ENCODE data around the gene TMEM161A. TPM values are rescaled to one million over a fixed set of nuclear protein-coding genes. Genes with fewer than 3 reads are reported as not detected.

Gene TMEM161A
- total and polyA plus RNA-seq, 7 donors = 3.0 to 28.0 (median 15.6) TPM

DNA sequence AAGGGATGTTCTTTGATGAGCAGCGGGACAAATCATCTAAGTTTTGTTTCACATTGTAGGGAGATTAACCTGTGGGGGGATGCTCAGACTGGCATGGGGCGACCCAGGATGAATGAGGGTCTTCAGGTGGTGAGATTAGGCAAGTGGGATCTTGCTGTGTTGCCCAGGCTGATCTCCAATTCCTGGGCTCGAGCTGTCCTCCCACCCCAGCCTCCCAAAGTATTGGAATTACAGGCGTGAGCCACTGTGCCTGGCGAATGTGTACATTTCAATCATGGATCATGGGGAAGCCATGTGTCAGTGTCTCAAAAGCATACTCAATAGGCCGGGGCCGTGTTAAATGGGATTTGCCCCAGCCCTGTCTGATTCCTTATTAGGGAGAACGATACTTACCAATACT is 66.4 kb downstream of the TMEM161A start:
- intact Hi-C loops (cut with DNase I) = no loop called here
- Histone ChIP-seq H3K27me3 (no peaks in the 10 kb centered on the region), H3K36me3 (no peaks in the 10 kb centered on the region), H3K4me1 (peaks cover 0 to 6% (median 0%) of the 10 kb centered on the region in 4 donors), H3K27ac (no peak overlapping the region), H3K4me3 (no peak overlapping the region), H3K9me3 (no peaks in the 10 kb centered on the region)
- WGBS, 2 donors = 96 to 98% methylated on average over 8 of the region's 8 CpGs
- DNase-seq = no peak
- no peak for TF ChIP-seq EP300 (IDR thresholded peaks at IDR 0.05)
- TF ChIP-seq POLR2AphosphoS5 (IDR thresholded peaks at IDR 0.05) = no peak
- no peak for TF ChIP-seq POLR2A (IDR thresholded peaks at IDR 0.05)

Other genes starting within 250 kb of the TMEM161A start
- gene CERS1, start 242.3 kb downstream of the TMEM161A start, total RNA-seq = 1 to 10 TPM in 2 of 4 donors, under 1 TPM in 2; 0.36 to 3.6 (median 1.1) TPM
- under 1 TPM in 1 of 3 donors, not detected in 2; 0.70 TPM for gene CERS1, start 242.3 kb downstream of the TMEM161A start, polyA plus RNA-seq
- gene COPE, start 219.1 kb downstream of the TMEM161A start, total RNA-seq = 100 to 1,000 TPM; 130 to 198 (median 157) TPM
- 100 to 1,000 TPM; 269 to 346 (median 280) TPM for gene COPE, start 219.1 kb downstream of the TMEM161A start, polyA plus RNA-seq
- gene DDX49, start 218.8 kb downstream of the TMEM161A start, total RNA-seq = 10 to 100 TPM; 32.7 to 39.6 (median 38.4) TPM
- 10 to 100 TPM; 35.4 to 51.1 (median 46.1) TPM for gene DDX49, start 218.8 kb downstream of the TMEM161A start, polyA plus RNA-seq
- 10 to 100 TPM; 15.7 to 36.3 (median 31.8) TPM for gene HOMER3, start 197.3 kb downstream of the TMEM161A start, total RNA-seq
- gene HOMER3, start 197.3 kb downstream of the TMEM161A start, polyA plus RNA-seq = 10 to 100 TPM in 1 of 3 donors, 1 to 10 TPM in 2; 6.2 to 22.8 (median 6.6) TPM
- 10 to 100 TPM; 25.0 to 82.3 (median 33.2) TPM for gene SUGP2, start 105.0 kb downstream of the TMEM161A start, total RNA-seq
- gene SUGP2, start 105.0 kb downstream of the TMEM161A start, polyA plus RNA-seq = 10 to 100 TPM in 1 of 3 donors, 1 to 10 TPM in 2; 7.8 to 45.8 (median 9.0) TPM
- gene ARMC6, start 104.9 kb downstream of the TMEM161A start, total RNA-seq = 10 to 100 TPM; 11.4 to 21.7 (median 13.5) TPM
- gene ARMC6, start 104.9 kb downstream of the TMEM161A start, polyA plus RNA-seq = 10 to 100 TPM; 15.6 to 23.5 (median 20.3) TPM
- 1 to 10 TPM; 6.3 to 8.2 (median 7.3) TPM for gene SLC25A42, start 74.5 kb downstream of the TMEM161A start, total RNA-seq
- gene SLC25A42, start 74.5 kb downstream of the TMEM161A start, polyA plus RNA-seq = 1 to 10 TPM; 2.4 to 9.5 (median 9.0) TPM
- not detected for gene MEF2B, start 31.8 kb upstream of the TMEM161A start, total RNA-seq
- gene MEF2B, start 31.8 kb upstream of the TMEM161A start, polyA plus RNA-seq = 1 to 10 TPM in 1 of 3 donors, not detected in 2; 2.2 TPM
- 10 to 100 TPM in 3 of 4 donors, 1 to 10 TPM in 1; 9.3 to 16.9 (median 11.9) TPM for gene BORCS8, start 53.7 kb upstream of the TMEM161A start, total RNA-seq
- gene BORCS8, start 53.7 kb upstream of the TMEM161A start, polyA plus RNA-seq = 10 to 100 TPM; 30.6 to 39.3 (median 37.8) TPM
- 10 to 100 TPM; 34.2 to 56.1 (median 54.9) TPM for gene RFXANK, start 53.8 kb upstream of the TMEM161A start, total RNA-seq
- gene RFXANK, start 53.8 kb upstream of the TMEM161A start, polyA plus RNA-seq = 10 to 100 TPM; 78.6 to 91.7 (median 87.1) TPM
- gene NR2C2AP, start 64.9 kb upstream of the TMEM161A start, total RNA-seq = 10 to 100 TPM; 11.1 to 23.4 (median 14.7) TPM
- gene NR2C2AP, start 64.9 kb upstream of the TMEM161A start, polyA plus RNA-seq = 10 to 100 TPM in 2 of 3 donors, 1 to 10 TPM in 1; 8.3 to 25.3 (median 11.4) TPM
- gene NCAN, start 73.5 kb upstream of the TMEM161A start, total RNA-seq = under 1 TPM in 1 of 4 donors, not detected in 3; under 0.01 TPM
- under 1 TPM in 2 of 3 donors, not detected in 1; under 0.01 to 0.09 TPM for gene NCAN, start 73.5 kb upstream of the TMEM161A start, polyA plus RNA-seq
- gene TM6SF2, start 134.8 kb upstream of the TMEM161A start, total RNA-seq = 1 to 10 TPM in 2 of 4 donors, not detected in 2; 1.1 TPM
- 1 to 10 TPM; 1.6 to 5.4 (median 3.0) TPM for gene TM6SF2, start 134.8 kb upstream of the TMEM161A start, polyA plus RNA-seq
- 10 to 100 TPM; 28.8 to 51.0 (median 36.8) TPM for gene SUGP1, start 182.0 kb upstream of the TMEM161A start, total RNA-seq
- gene SUGP1, start 182.0 kb upstream of the TMEM161A start, polyA plus RNA-seq = 10 to 100 TPM; 21.0 to 36.7 (median 29.6) TPM
- 10 to 100 TPM; 31.0 to 94.4 (median 44.3) TPM for gene MAU2, start 182.4 kb upstream of the TMEM161A start, total RNA-seq
- 10 to 100 TPM in 2 of 3 donors, 1 to 10 TPM in 1; 7.8 to 33.3 (median 10.2) TPM for gene MAU2, start 182.4 kb upstream of the TMEM161A start, polyA plus RNA-seq

Measured in sigmoid colon (tissue), 7 donors.